K562 (cell line): ENCODE data around the gene NDST3. TPM values are rescaled to one million over a fixed set of nuclear protein-coding genes. Genes with fewer than 3 reads are reported as not detected.

Experiments used
- BACH1 ChIP-seq: fragments of 200-800 bp; sonication (Bioruptor generic); IDR thresholded peaks from 2 replicates; pipeline ENCODE4 v1.6.1; 2016; ENCODE audit warnings: missing genetic modification characterization, missing compliant biosample characterization
- ERF ChIP-seq: fragments of 450-650 bp; formaldehyde crosslinking; IDR thresholded peaks from 2 replicates; pipeline ENCODE4 v1.4.0; 2020; ENCODE audit warnings: mild to moderate bottlenecking, mixed read lengths
- RBM22 ChIP-seq: fragments of 200-400 bp; formaldehyde crosslinking; IDR thresholded peaks from 2 replicates; pipeline ENCODE4 v1.6.1; 2018; ENCODE audit warnings: low read length, low read depth; ENCODE audit not compliant: poor library complexity, severe bottlenecking
- RBM39 ChIP-seq: fragments of 200-400 bp; formaldehyde crosslinking; optimal IDR thresholded peaks from 2 replicates; pipeline ENCODE3; 2018; ENCODE audit warnings: low read depth, low read length
- SLC30A9 ChIP-seq: fragments of 250-450 bp; sonication (Bioruptor Pico); IDR thresholded peaks from 2 replicates; pipeline ENCODE4 v1.8.0; 2022; ENCODE audit warnings: mild to moderate bottlenecking, moderate library complexity
- TAL1 ChIP-seq: fragments of 450-650 bp; IDR thresholded peaks from 2 replicates; pipeline ENCODE4 v1.6.1; 2016; ENCODE audit warnings: mild to moderate bottlenecking
- polyA plus RNA-seq, 8 experiments: library from polyadenylated mRNA; depleted of rRNA in 4 of 8; stranded (reverse) in 5 of 8; unstranded in 3 of 8; fragments of >200 nt; fragmentation: Nextera tagmentation in 2 of 8; fragmentation: Illumina TruSeq in 1 of 8; extraction: Ambion mirVana in 2 of 8; extraction: Trizol in 1 of 8; gene quantifications; 2 replicates each; pipeline versions ENCODE4 v1.2.1 to v1.2.3, GENCODE V29; 2011 to 2014; ENCODE audit warnings: inconsistent platforms in 1 of 8, missing spikeins in 1 of 8
- total RNA-seq, 7 experiments: library from RNA; depleted of rRNA in 6 of 7; stranded (reverse); fragments of >200 nt in 6 of 7; fragmentation: Illumina TruSeq in 2 of 7; extraction: Trizol in 2 of 7; gene quantifications; 2 replicates each; pipeline versions ENCODE4 v1.2.1 to v1.2.3, GENCODE V29; 2011 to 2021; ENCODE audit warnings: low replicate concordance in 1 of 7
- TF ChIP-seq, protein P1 (sequence below), 2 experiments: fragments of 450-650 bp; IDR thresholded peaks; 2 replicates each; pipeline ENCODE4 v1.6.1; 2016; ENCODE audit warnings: mild to moderate bottlenecking in 2 of 2, borderline replicate concordance in 1 of 2, low read depth in 1 of 2, moderate library complexity in 1 of 2
- TF ChIP-seq, protein P2 (sequence below), 2 experiments: fragments of 450-650 bp; IDR thresholded peaks; 2 replicates each; pipeline ENCODE4 v1.6.1; 2018; ENCODE audit warnings: mild to moderate bottlenecking in 2 of 2, low read depth in 1 of 2; ENCODE audit not compliant: partially characterized antibody in 2 of 2
- TF ChIP-seq, protein P3 (sequence below): sonication (generic); formaldehyde crosslinking; IDR thresholded peaks from 2 replicates; pipeline ENCODE4 v1.8.0; 2022; ENCODE audit warnings: mild to moderate bottlenecking, missing genetic modification reagents, borderline replicate concordance
- TF ChIP-seq, protein P4 (sequence below): sonication (generic); formaldehyde crosslinking; IDR thresholded peaks from 2 replicates; pipeline ENCODE4 v1.8.0; 2022; ENCODE audit warnings: missing genetic modification reagents, mild to moderate bottlenecking, borderline replicate concordance

The NDST3 gene
- total and polyA plus RNA-seq, 9 of the 15 experiments (the other 6 are each of a cell fraction or from before 2014, with no cell fraction given): not detected

DNA sequence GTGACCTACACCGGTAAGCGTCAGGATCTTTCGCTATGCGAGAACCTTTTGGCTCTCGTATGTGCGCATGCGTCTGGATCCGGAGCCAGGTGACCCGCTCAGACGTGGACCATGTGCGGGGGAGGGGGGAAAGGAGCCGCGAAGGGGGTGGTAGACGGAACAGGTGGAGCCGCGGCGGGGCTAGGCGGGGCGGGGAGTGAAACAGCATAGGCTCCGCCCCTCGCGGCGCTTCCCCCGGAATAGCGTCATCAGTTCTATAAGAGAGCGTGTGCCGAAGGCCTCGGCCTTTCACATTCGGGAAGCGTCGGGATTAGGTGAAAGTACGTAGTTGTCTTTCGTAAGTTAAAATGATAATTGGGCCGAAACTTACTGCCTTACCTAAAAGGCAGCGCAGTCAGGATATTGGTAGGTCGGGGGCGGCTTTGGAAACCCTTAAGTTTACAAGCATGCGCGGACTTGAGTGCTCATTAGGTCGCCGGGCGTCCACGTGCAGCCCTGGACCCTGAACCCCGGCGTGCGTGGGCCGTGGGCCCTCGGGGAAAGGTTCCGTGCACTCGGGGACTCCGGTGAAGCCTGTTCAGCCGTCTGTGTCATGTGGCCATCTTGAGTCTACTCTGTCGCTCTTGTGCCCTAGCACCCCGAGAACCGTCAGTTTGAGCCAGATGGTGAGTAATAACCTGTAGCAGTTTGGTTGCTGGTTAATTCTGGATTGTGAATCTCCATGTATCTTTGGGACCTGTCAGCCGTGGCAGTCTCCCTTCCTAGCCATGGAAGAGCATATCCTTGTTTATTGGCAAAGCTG is 244.4 kb downstream of the NDST3 start (continued):
- TF ChIP-seq, protein P1, sequence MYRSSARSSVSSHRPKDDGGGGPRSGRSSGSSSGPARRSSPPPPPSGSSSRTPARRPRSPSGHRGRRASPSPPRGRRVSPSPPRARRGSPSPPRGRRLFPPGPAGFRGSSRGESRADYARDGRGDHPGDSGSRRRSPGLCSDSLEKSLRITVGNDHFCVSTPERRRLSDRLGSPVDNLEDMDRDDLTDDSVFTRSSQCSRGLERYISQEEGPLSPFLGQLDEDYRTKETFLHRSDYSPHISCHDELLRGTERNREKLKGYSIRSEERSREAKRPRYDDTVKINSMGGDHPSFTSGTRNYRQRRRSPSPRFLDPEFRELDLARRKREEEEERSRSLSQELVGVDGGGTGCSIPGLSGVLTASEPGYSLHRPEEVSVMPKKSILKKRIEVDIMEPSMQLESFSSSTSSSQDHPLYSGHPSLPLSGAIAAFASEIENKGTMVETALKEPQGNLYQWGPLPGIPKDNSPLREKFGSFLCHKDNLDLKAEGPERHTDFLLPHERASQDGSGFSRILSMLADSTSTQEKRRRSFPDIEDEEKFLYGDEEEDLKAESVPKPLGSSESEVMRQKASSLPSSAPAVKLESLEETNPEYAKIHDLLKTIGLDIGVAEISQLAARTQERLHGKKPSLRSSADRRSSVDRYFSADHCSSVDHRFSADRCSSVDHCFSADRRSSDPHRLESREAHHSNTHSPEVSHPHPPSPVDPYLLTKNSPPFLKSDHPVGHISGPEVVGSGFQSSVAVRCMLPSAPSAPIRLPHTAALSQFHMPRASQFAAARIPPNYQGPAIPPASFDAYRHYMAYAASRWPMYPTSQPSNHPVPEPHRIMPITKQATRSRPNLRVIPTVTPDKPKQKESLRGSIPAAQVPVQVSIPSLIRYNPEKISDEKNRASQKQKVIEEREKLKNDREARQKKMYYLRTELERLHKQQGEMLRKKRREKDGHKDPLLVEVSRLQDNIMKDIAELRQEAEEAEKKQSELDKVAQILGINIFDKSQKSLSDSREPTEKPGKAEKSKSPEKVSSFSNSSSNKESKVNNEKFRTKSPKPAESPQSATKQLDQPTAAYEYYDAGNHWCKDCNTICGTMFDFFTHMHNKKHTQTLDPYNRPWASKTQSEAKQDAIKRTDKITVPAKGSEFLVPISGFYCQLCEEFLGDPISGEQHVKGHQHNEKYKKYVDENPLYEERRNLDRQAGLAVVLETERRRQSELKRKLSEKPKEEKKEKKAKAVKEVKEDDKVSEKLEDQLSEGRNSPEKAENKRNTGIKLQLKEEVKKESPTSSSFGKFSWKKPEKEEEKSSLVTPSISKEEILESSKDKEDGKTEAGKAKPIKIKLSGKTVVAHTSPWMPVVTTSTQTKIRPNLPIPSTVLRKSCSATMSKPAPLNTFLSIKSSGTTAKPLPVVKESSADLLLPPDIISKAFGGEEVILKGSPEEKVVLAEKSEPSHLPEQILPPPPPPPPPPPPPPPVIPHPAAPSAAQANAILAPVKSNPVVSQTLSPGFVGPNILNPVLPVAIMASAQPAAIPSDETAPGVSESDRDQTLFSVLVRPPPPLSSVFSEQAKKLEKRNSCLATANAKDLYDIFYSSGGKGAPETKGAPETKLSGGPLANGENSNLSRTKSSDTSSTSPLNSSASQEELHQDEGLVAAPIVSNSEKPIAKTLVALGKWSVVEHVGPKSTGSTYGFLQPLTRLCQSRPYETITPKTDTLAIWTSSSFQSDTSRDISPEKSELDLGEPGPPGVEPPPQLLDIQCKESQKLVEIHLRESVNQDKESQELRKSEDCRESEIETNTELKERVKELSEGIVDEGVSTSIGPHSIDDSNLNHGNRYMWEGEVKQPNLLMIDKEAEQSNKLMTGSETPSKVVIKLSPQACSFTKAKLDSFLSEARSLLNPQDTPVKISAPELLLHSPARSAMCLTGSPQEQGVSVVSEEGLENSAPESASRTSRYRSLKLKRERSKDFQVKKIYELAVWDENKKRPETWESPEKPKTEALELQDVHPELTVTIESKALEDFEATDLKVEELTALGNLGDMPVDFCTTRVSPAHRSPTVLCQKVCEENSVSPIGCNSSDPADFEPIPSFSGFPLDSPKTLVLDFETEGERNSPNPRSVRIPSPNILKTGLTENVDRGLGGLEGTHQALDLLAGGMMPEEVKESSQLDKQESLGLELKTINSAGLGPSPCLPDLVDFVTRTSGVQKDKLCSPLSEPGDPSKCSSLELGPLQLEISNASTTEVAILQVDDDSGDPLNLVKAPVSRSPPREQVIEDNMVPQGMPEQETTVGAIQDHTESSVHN (IDR thresholded peaks at IDR 0.05; ENCODE audit: borderline replicate concordance in 1 of 2, low read depth in 1 of 2): 0 out of 4 replicates have a peak, but pooled peaks of 1 of the 2 experiments have one; percentile 54
- TF ChIP-seq RBM22: peak; percentile 62
- no peak; the same call in 1 of the 2 replicates for TF ChIP-seq BACH1 (tag)
- TF ChIP-seq, protein P2, sequence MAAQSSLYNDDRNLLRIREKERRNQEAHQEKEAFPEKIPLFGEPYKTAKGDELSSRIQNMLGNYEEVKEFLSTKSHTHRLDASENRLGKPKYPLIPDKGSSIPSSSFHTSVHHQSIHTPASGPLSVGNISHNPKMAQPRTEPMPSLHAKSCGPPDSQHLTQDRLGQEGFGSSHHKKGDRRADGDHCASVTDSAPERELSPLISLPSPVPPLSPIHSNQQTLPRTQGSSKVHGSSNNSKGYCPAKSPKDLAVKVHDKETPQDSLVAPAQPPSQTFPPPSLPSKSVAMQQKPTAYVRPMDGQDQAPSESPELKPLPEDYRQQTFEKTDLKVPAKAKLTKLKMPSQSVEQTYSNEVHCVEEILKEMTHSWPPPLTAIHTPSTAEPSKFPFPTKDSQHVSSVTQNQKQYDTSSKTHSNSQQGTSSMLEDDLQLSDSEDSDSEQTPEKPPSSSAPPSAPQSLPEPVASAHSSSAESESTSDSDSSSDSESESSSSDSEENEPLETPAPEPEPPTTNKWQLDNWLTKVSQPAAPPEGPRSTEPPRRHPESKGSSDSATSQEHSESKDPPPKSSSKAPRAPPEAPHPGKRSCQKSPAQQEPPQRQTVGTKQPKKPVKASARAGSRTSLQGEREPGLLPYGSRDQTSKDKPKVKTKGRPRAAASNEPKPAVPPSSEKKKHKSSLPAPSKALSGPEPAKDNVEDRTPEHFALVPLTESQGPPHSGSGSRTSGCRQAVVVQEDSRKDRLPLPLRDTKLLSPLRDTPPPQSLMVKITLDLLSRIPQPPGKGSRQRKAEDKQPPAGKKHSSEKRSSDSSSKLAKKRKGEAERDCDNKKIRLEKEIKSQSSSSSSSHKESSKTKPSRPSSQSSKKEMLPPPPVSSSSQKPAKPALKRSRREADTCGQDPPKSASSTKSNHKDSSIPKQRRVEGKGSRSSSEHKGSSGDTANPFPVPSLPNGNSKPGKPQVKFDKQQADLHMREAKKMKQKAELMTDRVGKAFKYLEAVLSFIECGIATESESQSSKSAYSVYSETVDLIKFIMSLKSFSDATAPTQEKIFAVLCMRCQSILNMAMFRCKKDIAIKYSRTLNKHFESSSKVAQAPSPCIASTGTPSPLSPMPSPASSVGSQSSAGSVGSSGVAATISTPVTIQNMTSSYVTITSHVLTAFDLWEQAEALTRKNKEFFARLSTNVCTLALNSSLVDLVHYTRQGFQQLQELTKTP (IDR thresholded peaks at IDR 0.05; ENCODE audit: low read depth in 1 of 2, partially characterized antibody in 2 of 2): peak in 1 of 2 experiments; percentile 48
- no peak for TF ChIP-seq SLC30A9
- TF ChIP-seq, protein P3, sequence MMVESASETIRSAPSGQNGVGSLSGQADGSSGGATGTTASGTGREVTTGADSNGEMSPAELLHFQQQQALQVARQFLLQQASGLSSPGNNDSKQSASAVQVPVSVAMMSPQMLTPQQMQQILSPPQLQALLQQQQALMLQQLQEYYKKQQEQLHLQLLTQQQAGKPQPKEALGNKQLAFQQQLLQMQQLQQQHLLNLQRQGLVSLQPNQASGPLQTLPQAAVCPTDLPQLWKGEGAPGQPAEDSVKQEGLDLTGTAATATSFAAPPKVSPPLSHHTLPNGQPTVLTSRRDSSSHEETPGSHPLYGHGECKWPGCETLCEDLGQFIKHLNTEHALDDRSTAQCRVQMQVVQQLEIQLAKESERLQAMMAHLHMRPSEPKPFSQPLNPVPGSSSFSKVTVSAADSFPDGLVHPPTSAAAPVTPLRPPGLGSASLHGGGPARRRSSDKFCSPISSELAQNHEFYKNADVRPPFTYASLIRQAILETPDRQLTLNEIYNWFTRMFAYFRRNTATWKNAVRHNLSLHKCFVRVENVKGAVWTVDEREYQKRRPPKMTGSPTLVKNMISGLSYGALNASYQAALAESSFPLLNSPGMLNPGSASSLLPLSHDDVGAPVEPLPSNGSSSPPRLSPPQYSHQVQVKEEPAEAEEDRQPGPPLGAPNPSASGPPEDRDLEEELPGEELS: no peak
- peak; percentile 37 for TF ChIP-seq RBM39
- TF ChIP-seq, protein P4, sequence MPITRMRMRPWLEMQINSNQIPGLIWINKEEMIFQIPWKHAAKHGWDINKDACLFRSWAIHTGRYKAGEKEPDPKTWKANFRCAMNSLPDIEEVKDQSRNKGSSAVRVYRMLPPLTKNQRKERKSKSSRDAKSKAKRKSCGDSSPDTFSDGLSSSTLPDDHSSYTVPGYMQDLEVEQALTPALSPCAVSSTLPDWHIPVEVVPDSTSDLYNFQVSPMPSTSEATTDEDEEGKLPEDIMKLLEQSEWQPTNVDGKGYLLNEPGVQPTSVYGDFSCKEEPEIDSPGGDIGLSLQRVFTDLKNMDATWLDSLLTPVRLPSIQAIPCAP (CRISPR knock-in tag): no peak; the same call in 1 of the 2 replicates
- TF ChIP-seq TAL1: no peak
- peak; percentile 65; the same call in 1 of the 2 replicates for TF ChIP-seq ERF (CRISPR knock-in tag)
